Measurements from ENCODE around the gene RNF208.

GRCh38 chr9:137184881-137185660 is 37.0 kb downstream of the RNF208 start:
- TF ChIP-seq CTCF (IDR thresholded peaks at IDR 0.05; ENCODE audit: low read depth, low read length, missing input control) (no peak), RAD21 (IDR thresholded peaks at IDR 0.05) (no peak), FOXA1 (IDR thresholded peaks at IDR 0.05) (no peak), YY1 (IDR thresholded peaks at IDR 0.05) (no peak), GABPA (IDR thresholded peaks at IDR 0.05 in 1 of 2, conservative IDR thresholded peaks at IDR 0.05 in 1 of 2) (no peak), EGR1 (IDR thresholded peaks at IDR 0.05; ENCODE audit: low read depth in 2 of 2) (no peak), MAX (IDR thresholded peaks at IDR 0.05) (no peak), TAF1 (conservative IDR thresholded peaks at IDR 0.05) (no peak), REST (IDR thresholded peaks at IDR 0.05) (no peak), NR2F2 (IDR thresholded peaks at IDR 0.05) (no peak), ZBTB33 (IDR thresholded peaks at IDR 0.05) (no peak), JUND (IDR thresholded peaks at IDR 0.05) (no peak), SP1 (IDR thresholded peaks at IDR 0.05) (no peak), RXRA (IDR thresholded peaks at IDR 0.05) (no peak)
